SH-SY5Y (cell line): Measurements from ENCODE around the gene ITPR1.

ENCODE experiments used
- GATA2 ChIP-seq: IDR thresholded peaks from 2 replicates; pipeline ENCODE4 v1.6.1; 2011; ENCODE audit warnings: mild to moderate bottlenecking, low read depth, low read length
- GATA3 ChIP-seq: IDR thresholded peaks from 2 replicates; pipeline ENCODE4 v1.6.1; 2011; ENCODE audit warnings: low read depth, mild to moderate bottlenecking, low read length, moderate library complexity

The ITPR1 gene

GRCh38 chr3:4710191-4710590 lies 217.0 kb downstream of the ITPR1 start:
- TF ChIP-seq GATA3, result no peak

GRCh38 chr3:4711680-4711992 lies 218.5 kb downstream of the ITPR1 start:
- TF ChIP-seq GATA3, result no peak
- TF ChIP-seq GATA2, result no peak

GRCh38 chr3:4712109-4712508 lies 219.0 kb downstream of the ITPR1 start:
- TF ChIP-seq GATA3 (no peak), GATA2 (no peak)

GRCh38 chr3:4714045-4714444 lies 220.9 kb downstream of the ITPR1 start:
- no peak for TF ChIP-seq GATA2
- no peak for TF ChIP-seq GATA3

- TF ChIP-seq GATA3 (no peak), GATA2 (no peak)
These were observed 223.1 kb downstream of the ITPR1 start for GRCh38 chr3:4716266-4716665.

GRCh38 chr3:4716706-4717362 lies 223.7 kb downstream of the ITPR1 start:
- TF ChIP-seq GATA2 (no peak), GATA3 (no peak)

GRCh38 chr3:4717363-4717740 lies 224.2 kb downstream of the ITPR1 start:
- TF ChIP-seq GATA2 (no peak), GATA3 (no peak)

- TF ChIP-seq GATA2 (no peak), GATA3 (no peak)
These were observed 225.1 kb downstream of the ITPR1 start for GRCh38 chr3:4718179-4718736.

- no peak for TF ChIP-seq GATA3
- TF ChIP-seq GATA2, result no peak
These were observed 225.9 kb downstream of the ITPR1 start for GRCh38 chr3:4719046-4719501.

GRCh38 chr3:4720316-4721075 lies 227.3 kb downstream of the ITPR1 start:
- no peak for TF ChIP-seq GATA3
- no peak for TF ChIP-seq GATA2

GRCh38 chr3:4721511-4721911 lies 228.4 kb downstream of the ITPR1 start:
- TF ChIP-seq GATA3 (no peak), GATA2 (no peak)

- TF ChIP-seq GATA3 (no peak), GATA2 (no peak)
These were observed 229.0 kb downstream of the ITPR1 start for GRCh38 chr3:4722103-4722502.

- TF ChIP-seq GATA2 (no peak), GATA3 (no peak)
These were observed 231.0 kb downstream of the ITPR1 start for GRCh38 chr3:4724051-4724629.

- TF ChIP-seq GATA2 (no peak), GATA3 (no peak)
These were observed 233.4 kb downstream of the ITPR1 start for GRCh38 chr3:4726549-4726948.

- TF ChIP-seq GATA2 (no peak), GATA3 (no peak)
These were observed 236.2 kb downstream of the ITPR1 start for GRCh38 chr3:4729061-4729973.

GRCh38 chr3:4730719-4731118 lies 237.6 kb downstream of the ITPR1 start:
- TF ChIP-seq GATA3, result no peak
- no peak for TF ChIP-seq GATA2
